ENCODE results near the gene RMI2.

Gene RMI2

DNA sequence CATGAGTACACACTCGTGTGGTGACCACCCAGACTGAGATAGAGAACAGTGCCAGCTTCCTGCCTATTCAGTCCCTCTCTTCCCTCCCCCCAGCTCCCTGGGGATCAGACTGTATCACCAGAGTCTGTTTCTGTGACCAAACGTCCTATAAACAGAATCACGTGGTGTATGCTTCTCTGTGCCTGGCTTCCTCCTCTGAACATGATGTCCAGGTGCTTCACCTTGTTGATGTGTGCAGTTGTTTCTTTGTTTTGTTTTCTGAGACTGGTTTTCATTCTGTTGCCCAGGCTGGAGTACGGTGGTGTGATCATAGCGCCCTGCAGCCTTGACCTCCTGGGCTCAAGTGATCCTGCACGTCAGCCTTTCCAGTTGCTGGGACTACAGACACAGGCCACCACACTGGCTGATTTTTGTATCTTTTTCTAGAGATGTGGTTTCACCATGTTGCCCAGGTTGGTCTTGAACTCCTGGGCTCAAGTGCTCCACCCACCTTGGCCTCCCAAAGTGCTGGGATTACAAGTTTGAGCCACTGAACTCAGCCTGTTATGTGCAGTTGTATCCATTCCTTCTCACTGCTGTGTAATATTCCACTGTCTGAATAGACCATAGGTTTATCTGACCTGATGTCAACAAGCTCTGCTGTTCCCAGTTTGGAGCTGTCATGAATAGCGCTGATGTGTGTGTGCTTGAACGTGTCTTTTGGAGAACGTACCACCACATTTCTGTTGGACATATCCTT is 35.2 kb upstream of the RMI2 start:
- no peak for DNase-seq (ENCODE audit: low read depth in 2 of 2)

DNA sequence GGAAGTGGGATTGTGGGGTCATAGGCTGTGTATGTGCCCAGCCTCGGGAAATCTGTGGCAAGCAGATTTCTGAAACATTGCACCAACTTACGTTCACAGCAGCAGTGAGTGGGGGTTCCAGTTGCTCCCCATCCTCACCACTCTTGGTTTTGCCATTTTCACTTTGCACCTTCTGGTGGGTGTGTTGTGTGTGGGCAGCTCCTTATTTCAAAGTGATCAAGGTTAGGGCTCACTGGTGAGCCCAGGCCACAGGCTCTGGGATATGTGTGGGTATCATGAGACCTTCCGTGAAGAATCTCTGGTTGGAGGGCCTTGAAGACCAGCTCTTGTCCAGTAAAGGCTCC is 34.7 kb upstream of the RMI2 start:
- no peak for DNase-seq (ENCODE audit: low read depth in 2 of 2)

- DNase-seq (ENCODE audit: low read depth in 2 of 2), result no peak
These were observed 34.2 kb upstream of the RMI2 start for GRCh38 chr16:11310997-11311561.

GRCh38 chr16:11312718-11313492 is 32.4 kb upstream of the RMI2 start:
- no peak for DNase-seq (ENCODE audit: low read depth in 2 of 2)

- no peak for DNase-seq (ENCODE audit: low read depth in 2 of 2)
These were observed 31.6 kb upstream of the RMI2 start for GRCh38 chr16:11313493-11314308.

DNA sequence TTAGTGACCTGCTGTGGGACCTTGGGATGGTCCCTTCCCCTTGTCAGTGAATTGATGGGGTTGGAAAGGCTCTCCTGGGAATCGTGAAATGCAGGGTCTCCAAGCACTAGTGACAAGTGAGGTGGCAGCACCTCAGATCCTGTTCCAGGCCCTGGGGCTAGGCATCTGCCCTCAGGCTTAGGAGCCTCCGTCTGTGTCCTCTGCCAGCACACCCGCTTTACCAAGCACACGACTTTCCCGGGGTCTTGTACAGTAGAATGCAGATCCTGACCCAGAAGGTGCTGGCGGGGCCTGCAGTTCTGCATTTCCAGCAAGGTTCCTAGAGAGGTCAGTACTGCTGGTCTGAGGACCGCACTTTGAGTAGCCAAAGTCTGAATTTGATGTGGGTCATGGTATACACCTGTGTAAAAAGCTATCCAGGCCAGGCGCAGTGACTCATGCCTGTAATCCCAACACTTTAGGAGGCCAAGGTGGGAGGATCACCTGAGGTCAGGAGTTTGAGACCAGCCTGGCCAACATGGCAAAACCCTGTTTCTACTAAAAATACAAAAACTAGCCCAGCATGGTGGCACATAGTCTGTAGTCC is 30.9 kb upstream of the RMI2 start:
- no peak for DNase-seq (ENCODE audit: low read depth in 2 of 2)

GRCh38 chr16:11315510-11315909 is 29.7 kb upstream of the RMI2 start:
- DNase-seq (ENCODE audit: low read depth in 2 of 2), result no peak

DNA sequence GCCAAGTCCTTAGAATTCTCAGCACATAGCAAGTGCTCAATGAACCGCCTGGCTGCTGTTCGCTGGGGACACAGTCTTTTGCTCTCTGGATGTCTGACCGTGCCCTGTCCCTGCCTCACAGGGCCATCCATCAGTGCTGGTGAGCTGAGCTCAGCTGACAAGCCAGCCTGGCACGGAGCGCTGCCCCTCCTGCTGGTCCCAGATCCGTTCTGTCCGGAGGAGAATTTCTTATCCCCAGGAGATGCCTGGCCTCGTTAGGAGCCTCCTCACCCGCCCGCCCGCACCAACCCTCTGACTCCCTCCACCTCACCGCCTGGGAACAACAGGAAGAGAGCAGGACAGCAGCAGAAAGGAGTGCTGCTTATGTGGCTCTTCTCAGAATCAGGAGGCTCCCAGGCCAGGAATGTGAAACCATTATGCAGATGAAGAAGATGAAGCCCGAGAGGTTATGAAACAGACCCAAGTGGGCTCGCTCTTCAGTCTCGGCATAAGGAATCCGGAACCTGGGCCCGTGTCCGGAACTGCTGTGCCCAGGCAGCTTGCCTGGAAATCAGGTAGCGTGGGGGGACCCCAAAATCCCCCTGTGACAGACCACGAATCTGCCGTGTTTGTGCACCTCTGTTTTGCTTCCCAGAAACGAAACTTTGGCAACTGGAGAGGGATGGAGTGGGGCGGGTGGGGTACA is 28.8 kb upstream of the RMI2 start:
- no peak for DNase-seq (ENCODE audit: low read depth in 2 of 2)

GRCh38 chr16:11318817-11319216 is 26.4 kb upstream of the RMI2 start:
- DNase-seq (ENCODE audit: low read depth in 2 of 2), result no peak

DNA sequence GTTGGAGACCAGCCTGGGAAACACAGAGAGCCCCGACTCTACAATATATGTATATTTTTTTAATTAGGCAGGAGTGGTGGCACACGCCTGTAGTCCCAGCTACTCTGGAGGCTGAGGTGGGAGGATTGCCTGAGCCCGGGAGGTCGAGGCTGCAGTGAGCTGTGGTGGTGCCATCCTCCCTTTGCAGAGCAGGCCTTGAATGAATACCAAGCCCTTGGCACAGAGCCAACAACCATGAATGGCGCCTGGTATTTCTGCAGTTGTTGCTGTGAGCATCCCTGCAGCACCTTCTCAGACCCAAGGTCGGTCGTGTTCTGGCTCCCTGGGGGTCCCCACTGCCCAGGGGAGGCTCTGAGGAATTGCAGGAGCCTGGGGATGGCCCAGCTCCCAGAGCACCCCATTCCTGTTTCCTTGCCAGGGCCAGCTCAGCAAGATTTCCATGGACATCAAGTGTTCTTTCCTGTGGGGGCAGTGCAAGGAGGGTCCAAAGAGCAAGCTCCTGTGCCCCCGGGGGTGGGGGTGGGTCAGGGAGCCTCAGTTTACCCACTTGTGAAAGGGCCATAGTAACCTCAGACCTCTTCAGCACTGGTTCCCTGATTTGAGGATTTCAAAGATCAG is 25.6 kb upstream of the RMI2 start:
- no peak for DNase-seq (ENCODE audit: low read depth in 2 of 2)

DNA sequence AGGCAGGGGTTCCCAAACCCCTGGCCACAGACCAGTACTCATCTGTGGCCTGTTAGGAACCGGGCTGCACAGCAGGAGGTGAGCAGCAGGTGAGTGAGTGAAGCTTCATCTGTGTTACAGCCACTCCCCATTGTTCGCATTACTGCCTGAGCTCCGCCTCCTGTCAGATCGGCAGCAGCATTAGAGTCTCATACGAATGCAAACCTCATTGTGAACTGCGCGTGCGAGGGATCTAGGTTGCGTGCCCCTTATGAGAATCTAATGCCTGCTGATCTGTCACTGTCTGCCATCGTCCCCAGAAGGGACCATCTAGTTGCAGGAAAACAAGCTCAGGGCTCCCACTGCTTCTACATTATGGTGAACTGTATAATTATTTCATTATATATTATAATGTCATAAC is 25.1 kb upstream of the RMI2 start:
- DNase-seq (ENCODE audit: low read depth in 2 of 2), result no peak

- no peak for DNase-seq (ENCODE audit: low read depth in 2 of 2)
These were observed 23.6 kb upstream of the RMI2 start for GRCh38 chr16:11321662-11322061.

DNA sequence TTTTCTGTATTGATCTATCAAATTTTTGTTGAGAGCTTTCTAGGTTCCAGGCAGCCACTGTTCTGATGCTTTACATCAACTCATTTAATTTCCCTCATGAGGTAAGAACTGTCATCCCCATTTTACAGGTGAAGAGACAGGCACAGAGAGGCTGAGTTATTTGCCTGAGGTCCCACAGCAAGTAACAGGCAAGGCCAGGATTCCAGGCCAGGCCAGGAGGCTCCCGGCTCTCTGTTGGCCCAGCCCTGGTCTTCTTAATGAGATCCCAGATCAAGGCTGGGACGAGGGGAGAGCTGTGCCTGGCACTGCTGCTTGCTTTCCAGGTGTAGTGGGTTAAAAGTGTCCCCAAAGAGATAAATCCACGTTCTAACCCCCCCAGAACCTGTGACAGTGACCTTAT is 22.4 kb upstream of the RMI2 start:
- no peak for DNase-seq (ENCODE audit: low read depth in 2 of 2)

GRCh38 chr16:11323551-11324336 is 21.5 kb upstream of the RMI2 start:
- no peak for DNase-seq (ENCODE audit: low read depth in 2 of 2)

DNA sequence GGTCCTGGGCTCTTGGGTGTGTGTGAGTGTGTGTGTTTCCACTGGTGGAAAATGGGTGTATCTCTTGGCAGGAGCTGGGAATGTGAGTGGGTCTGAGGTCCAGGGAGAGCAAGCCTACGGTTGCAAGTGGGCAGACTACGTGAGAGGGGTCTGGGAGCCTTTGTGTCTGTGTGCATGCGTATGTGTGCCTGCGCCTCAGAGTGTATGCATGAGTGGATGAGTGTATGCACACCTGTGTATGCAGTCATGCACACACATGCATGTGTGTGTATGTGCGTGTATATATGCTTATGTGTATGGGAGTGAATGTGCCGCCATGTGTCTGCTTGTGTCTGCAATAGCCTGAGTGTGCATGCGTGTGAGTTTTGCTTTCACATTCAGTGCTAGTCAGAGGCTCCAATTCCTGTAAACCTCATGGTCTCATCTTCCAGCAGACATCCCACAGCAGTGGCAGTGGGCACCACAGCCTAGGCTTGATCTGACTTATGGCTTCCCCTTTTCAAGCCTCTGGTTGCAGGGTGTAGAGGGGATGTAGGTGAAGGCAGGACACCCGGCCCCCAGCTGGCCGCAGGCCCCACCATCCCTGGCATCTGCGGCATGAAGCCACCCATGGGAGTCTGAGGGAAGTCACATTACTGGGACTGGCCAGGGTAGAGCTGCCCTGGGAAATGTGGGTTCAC is 19.7 kb upstream of the RMI2 start:
- no peak for DNase-seq (ENCODE audit: low read depth in 2 of 2)

GRCh38 chr16:11326084-11326736 is 19.0 kb upstream of the RMI2 start:
- no peak for DNase-seq (ENCODE audit: low read depth in 2 of 2)

GRCh38 chr16:11326737-11327276 is 18.5 kb upstream of the RMI2 start:
- DNase-seq (ENCODE audit: low read depth in 2 of 2), result no peak

DNA sequence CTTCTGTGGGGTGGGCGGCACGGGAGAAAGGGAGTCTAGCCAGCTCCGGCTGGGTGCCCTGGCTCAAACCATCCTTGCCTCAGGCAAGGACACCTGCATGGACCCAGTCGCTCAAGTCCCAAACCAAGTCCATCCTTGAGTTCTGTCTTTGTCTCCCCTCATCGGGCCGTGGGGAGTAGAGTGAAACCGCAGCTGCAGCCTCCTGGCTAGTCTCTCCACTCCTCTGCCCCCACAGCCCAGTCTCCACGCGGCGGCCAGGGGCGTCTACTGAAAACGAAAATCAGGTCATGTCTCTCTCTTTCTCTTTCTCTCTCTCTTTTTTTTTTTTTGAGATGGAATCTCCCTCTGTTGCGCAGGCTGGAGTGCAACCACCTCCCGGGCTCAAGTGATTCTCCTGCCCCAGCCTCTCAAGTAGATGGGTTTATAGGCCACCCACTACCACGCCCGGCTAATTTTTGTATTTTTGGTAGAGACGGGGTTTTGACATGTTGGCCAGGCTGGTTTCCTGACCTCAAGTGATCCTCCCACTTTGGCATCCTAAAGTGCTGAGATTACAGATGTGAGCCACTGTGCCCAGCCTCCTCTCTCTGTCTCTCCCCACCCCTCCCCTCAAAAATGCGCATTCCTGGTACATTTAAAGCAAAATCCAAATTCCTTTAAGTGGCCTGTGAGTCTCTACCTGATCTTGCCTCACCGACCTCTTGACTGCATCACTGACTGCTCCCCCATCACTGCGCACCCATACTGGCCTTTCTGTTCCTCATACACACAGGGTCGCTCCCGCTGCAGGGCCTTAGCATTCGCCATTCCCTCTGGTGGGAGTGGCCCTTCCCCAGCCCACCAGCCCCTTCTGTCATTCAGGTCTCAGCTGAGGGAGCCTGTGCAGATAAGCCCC is 17.7 kb upstream of the RMI2 start:
- no peak for DNase-seq (ENCODE audit: low read depth in 2 of 2)
